HG03565 (cell line): ENCODE measurements around the gene DNAJB2.
A peak's percentile ranks its signal among the peaks of the same experiment; 100 is the strongest.

ENCODE experiments used
- ATAC-seq: cut with Tn5 transposase; IDR thresholded peaks from one replicate; pipeline ENCODE4 v1.9.1; 2021; ENCODE audit warnings: mild to moderate bottlenecking, moderate library complexity; ENCODE audit not compliant: unreplicated experiment

Gene DNAJB2

DNA sequence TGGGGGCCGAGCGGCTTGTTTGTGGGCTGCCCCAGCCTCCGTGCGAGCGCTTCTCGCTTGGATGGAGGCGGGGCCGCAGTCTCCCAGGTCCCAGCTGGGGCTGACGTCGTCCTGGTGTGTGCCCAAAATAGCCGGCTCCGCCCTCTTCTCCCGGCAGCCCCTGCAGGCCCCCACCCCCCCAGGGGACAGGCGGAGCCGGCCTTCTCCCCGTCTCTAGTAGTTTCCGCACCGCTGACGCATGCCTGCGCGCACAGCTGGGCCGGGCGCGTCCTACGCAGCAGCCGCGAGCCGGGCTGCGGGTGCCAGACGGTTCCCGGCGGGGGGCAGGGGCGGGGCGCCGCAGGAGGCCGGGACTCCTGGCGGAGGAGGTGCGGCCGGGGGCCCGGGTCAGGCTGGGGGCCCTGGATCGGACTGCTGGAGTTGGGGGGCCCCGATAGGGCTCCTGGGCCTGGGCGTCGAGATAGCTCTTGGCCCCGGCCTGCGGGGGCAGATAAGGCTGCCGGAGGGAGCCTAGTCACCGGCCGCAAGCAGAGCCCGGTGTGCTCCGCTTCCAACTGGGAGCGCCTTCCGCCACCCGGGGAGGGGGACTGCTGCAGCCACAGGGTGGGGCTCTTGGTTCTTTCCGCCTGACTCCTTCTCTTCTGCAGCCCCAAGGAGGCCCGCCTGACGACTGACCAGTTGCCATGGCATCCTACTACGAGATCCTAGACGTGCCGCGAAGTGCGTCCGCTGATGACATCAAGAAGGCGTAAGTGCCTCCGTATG is at the start of gene DNAJB2:
TSS of gene DNAJB2 (plus strand) at position 216 of the 765 bp plus-strand sequence. CDS start at position 684, 468 bp downstream.
- ATAC-seq = peak; percentile 82

DNA sequence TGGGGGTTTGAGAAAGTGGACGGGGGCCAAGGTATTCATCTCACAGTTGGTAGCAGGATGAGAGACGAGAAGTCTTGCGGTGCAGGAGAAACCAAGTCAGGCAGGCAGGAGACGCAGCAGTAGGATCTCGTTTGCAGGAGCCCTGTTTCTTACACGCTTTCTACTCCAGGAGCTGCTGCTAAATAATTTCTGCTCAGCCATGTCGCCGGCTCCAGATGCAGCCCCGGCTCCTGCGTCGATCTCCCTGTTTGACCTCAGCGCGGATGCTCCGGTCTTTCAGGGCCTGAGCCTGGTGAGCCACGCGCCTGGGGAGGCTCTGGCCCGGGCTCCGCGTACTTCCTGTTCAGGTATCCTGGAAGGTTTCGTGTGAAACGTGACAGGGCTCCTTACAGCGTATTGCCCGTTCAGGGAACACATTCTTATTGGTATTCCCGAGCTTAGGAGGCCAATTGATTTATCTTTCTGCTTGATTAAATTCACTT is 49.1 kb upstream of the DNAJB2 start:
- ATAC-seq = no peak

DNA sequence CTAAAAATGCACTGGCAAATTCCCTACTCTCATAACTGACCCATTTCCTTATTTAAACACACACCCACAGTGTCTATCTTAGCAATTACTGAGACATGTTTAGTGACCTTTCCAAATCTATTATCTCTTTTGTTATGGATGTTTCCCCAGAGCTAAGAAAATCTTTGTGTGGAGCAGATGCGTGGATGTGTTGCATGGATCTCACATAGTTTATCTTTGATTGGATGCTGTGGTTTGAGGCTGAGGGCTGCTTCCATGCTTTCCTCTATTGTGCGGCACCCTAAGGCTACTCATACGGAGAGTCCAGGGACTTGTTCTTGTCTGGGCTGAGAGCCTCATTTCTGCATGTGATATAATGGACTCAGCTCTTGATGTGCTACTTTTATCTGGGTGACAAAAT is 44.8 kb upstream of the DNAJB2 start:
- ATAC-seq = no peak

DNA sequence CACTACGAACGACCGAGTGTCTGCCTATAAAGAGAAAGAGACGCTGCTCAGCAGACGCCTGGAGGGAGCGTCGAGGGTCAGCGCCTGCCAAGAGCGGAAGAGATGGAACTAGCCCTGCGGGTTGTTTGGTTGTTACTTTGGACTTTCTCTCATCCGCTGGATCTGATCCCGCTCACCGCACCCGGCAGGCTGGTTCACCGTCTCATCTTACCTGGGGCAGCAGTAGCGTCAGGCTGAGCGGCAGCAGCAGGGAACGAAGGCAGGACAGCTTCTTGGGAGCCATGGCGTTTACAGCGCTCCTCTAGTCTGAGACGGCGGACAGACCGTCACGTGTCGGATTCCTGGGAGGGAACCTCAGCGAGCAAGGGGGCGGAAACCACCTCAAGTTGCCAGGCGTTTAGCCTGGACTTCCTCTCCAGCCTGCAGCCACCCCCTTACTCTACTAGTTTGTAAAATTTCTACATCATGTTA is 35.8 kb upstream of the DNAJB2 start:
- ATAC-seq = no peak

DNA sequence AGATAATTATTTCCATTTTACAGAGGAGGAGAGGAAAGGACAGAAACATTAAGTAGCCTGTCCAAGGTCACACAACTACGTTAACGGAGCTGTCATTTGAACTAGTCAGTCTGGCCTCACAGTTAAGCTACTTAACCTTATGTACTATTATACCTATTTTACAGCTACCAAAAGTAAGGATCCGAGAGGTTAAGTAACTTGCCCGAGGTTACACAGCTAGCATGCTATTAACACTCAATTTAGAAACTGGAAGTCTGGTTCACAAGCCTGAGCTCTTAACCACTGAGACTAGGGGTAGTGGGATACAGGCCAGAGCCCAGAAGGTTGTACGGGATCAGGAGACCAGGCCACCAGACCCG is 34.4 kb upstream of the DNAJB2 start:
- ATAC-seq = no peak

DNA sequence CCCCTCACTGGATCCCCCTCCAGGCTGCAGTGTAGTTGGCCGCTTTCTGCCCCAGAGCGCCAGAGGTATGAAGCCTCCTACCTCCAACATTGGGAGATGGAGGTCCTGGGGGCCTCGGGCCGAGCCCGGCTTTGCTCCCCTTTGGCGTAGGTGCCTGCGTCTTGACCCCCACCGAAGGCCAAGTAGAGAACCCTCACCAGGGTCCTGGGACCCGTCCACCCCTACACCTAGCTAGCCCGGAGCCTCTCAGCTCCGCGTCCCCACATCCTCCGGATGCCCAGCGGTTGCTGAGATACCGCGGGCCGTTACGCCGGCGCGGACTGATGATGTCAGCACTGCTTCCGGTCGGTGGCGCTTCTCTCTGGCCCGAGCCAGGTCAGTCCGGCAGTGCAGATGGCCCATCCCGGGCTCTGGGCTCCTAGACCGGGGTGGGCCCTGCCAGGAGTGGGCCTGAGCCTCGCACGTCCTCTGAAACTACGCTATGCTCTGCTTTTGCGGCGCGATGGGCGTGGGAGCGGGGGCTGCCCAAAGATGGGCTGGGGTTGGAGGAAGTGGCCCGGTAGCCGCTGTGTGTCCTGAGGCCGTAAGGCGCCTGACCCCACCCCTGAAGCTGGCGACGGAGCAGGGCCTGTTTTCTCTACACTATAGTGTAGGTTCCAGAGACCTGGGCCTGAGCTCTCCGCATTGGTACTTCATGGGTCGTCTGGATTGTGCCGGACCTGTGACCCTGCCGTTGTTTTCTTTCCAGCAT is 33.8 kb upstream of the DNAJB2 start, which contains the start of the genes GLB1L and STK16:
TSS of gene GLB1L (minus strand) at position 297 of the 751 bp plus-strand sequence. CDS start 1,871 bp downstream, outside the sequence.
TSS of gene STK16 (plus strand) at position 332 of the 751 bp plus-strand sequence. CDS start 521 bp downstream, outside the sequence.
- ATAC-seq = peak; percentile 73

DNA sequence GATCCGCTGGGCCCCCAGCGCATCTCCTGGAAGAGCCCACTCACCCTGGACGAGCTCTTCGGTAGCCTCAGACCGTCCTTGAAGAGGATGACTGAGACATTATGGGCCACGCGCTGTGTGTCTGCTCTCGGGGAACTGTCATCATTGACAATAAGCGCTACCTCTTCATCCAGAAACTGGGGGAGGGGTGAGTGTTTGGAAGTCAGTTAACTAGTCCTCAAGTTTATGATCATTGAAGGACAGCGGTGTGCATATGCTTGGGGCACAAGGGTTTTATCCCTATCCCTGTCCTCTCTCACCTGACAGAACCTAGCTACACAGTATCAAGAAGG is 33.3 kb upstream of the DNAJB2 start:
- ATAC-seq = no peak

DNA sequence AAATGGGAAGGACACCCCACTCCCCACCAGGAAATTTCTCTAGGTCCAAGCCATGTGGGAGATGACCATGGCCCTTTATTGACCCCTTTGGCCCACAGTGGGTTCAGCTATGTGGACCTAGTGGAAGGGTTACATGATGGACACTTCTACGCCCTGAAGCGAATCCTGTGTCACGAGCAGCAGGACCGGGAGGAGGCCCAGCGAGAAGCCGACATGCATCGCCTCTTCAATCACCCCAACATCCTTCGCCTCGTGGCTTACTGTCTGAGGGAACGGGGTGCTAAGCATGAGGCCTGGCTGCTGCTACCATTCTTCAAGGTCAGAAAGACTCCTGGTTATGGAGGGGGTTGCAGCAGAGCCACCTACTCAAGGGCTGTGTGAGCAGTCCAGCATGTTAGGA is 32.6 kb upstream of the DNAJB2 start:
- no peak for ATAC-seq

DNA sequence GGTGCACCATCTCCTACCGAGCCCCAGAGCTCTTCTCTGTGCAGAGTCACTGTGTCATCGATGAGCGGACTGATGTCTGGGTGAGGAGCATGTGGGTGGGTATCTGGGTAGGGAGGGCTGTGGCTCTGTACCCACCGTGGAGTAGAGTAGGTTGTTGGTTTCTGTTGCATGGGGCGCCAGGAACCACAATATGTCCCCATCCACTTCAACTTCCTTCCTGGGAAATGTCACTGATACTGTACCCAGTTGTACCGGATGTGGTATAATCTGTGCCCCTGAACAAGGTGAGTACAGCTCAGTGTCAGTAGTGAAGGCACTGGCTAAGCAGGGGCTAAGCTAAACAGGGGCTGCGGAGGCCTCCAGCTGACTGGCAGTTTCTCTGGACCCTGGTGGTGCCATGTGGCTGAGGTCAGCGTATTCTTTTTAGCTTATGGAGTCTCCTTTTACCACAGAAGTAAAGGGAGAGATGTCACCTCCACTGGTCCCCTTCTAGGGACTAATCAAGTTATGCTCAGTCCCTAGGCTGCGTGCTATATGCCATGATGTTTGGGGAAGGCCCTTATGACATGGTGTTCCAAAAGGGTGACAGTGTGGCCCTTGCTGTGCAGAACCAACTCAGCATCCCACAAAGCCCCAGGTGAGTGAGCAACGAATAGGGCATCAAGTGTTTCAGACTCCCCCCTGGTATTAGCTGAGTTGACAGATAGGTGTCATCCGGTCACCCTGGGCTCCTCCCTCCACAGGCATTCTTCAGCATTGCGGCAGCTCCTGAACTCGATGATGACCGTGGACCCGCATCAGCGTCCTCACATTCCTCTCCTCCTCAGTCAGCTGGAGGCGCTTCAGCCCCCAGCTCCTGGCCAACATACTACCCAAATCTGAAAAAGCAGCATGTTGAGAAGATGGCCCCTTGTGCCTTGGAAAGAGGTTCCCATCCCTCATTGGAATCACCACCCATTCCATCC is 31.2 kb upstream of the DNAJB2 start:
- ATAC-seq = no peak

DNA sequence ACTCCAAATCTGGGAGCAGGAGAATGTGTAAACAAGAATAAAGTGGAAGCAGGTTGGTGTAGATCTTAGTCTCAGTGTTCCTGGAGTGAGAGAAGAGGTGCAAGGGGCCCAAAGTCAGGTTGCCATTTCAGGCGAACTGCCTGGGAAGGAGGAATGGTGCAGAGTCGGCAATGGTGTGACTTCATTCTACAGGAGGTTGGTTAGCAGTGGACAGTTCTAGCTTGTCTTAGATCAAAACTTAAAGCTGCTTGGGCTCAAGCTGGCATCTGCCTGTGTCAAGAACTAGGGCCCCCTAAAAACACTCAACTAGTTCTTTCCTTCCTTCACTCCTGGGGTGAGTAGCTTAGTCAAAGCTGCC is 30.3 kb upstream of the DNAJB2 start:
- ATAC-seq = no peak

DNA sequence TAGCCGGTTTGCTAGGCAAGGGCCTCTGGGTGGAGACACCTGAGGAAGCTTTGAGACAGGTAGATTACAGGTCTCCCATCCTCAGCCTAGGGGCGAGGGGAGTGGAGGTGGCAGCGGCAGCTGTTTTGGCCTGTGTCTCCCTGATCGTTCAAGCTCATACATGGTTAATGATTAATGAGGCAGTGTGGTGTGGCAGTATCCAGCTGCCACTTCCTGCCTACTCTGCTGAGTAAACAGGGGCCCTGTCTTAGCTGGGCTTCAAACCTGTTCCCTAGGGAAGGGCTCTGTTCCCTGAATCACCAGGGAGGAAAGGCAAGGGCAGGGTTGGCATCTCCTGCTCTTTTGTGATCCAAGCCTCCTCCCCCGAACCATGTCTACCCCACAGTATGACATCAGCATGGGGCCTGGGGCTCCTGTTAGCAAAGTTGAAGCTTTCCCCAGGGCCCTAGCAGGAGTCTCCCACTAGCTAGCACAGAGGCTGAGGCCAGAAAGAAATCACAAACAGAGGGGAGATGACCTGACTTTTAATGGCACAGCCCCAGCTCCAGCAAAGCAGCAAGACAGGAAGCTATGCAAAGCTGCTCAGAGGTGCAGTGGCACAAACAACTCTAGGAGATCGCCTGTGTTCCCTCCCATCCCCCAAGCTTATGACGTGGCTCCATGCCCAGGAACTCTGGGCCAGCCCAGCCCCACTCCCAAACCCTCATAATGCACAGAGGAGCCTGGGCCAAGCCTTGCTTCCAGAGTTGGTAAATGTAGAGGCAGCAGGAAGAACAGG is 29.8 kb upstream of the DNAJB2 start:
- ATAC-seq = no peak

DNA sequence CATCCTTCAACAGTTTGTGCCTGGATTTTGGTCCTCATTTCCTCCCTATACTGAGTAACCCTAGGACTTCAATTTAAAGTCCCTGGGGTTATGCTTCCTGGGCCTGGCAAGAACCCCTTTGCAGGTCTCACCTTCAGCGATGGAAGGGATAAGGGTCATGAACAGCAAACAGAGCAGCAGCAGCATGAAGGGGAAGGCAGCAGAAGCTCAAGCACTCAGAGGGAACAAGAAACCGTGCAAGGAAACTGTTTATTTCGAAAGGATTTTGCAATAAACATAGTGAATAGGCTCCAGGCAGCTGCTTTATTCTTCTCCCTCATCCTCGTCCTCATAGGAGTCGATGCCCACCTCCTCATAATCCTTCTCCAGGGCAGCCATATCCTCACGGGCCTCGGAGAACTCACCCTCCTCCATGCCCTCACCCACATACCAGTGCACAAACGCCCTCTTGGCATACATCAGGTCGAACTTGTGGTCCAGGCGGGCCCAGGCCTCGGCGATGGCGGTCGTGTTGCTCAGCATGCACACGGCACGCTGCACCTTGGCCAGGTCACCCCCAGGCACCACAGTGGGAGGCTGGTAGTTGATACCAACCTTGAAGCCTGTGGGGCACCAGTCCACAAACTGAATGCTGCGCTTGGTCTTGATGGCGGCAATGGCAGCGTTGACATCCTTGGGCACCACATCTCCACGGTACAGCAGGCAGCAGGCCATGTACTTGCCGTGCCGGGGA is 29.0 kb upstream of the DNAJB2 start:
- ATAC-seq = no peak

DNA sequence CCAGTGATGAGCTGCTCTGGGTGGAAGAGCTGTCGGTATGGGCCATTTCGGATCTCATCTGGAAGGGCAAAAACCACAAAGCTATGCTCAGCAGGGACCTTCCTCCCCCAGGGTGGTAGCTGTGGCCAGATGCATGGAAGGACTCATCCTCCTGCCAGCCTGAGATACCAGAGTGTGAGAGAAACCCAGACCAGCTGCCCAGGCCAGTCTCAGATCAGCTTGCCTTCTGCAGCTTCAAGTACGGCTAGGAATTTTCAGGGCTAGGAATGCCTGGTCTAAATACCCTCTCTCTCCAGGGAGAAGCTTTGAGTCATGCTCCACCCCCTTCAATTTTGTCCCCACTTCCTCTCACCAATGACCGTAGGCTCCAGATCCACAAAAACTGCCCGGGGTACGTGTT is 27.5 kb upstream of the DNAJB2 start:
- ATAC-seq = no peak

DNA sequence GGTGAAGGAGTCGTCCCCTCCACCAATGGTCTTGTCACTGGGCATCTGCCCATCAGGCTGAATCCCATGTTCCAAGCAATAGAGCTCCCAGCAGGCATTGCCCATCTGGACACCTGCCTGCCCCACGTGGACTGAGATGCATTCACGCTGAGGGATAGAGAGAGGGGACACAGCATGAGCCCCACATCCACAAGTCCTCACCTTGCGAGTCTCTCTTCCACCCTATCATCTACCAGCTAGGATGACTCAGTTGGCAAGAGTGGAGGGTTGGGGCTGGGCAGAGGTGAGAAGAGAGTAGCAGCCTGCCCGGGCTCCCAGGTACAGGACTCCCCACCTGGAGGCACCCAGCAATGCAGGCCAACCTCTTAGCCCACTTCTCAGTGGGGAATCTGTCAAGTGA is 27.1 kb upstream of the DNAJB2 start:
- ATAC-seq = no peak

DNA sequence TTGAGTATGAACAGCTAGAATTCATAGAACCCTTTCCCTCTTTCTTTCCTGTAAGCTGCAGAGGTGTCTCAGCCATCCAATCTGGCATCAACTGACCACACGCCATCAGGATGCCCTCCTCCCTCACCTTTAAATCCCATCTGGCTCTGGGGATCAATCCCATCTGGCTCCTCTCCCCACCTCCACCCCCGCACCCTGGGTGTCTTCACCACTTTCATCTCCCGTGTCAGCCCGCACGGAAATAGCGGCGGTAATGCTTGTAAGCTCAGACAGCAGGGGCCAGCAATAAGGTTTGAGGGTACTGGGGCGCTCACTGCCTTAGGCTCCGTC is 26.6 kb upstream of the DNAJB2 start:
- ATAC-seq = no peak

DNA sequence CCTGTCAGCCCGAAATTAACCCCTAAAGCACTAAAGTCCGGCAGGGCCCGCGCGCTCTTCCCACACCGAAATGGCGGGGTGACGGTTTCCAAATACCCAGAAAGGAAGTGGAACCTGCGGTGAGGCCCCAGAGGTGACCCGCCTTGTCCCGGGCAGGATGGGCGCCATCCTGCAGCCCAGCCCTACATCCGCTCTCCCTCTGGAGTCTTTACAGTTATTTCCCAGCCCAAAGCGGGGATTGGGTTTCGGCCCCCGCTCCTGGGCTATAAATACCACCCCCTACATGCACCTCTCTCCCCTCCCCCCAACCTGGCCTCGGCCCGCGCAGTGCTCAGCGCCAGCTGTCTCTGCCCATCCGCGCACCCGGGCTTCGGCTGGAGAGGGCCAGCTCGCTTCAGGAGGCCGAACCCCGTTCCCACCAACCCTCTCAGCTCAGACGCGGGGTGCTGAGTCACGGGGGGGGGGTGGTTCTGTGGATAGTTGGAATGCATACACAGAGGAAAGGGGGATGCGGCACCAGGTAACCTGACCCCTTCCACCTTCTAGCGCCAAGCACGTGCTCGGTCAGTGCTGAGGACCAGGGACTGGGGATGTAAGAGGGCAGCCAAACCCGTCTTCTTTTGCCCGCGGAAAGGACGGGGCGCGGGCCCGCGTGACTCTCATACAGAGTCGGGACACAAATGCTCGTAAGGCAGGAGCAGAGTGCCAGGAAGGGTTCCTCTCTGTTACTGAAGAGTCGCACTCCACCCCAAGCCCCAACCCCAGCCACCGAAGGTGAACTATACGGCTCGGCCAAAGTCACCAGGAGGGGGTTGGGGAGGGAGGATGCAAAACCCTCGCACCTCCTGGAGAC is 26.0 kb upstream of the DNAJB2 start, which contains the start of gene TUBA4B:
TSS of gene TUBA4B (plus strand) at position 344 of the 853 bp plus-strand sequence. CDS start at position 509, 165 bp downstream.
- ATAC-seq = no peak

DNA sequence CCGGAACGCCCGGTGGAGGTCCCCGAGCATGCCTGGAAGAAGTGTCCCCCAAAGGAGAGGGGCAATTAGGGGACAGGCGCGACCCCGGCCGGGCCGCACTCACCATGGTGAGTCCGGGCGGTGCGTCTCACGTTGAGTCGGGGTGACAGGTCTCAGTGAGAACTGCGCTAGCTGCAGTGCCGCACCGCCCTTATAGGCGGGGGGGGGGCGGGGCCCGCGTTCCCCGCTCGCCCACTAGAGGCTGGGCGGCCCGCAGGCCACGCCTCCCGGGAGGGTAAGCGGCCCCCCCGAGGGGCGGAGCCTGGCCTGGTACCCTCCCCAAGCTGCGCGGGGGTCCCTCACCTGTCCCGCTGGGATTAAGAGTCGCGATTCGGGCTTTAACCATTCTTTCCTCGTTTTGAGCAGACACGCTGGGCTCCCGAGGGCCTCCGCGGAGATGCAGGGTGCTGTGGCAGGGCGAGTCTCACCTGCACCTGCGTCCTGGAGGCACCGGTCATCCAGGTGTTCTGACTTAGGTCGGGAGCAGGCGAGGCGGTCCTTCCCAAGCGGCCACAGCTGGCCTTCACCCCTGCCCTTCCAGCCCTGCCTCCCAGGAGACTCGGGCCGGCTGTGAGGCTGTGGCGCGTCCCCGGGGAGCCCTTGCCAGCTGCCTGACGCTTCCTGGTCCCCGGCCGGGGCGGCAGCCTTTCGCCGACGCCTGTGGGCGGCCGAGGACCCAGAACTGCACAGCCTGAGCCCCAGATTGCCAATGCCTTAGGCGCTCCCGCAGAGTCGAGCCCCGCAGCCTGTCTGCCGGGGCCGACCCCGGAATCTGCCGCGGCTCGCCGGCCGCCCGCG is 25.2 kb upstream of the DNAJB2 start, which contains the start of gene TUBA4A:
TSS of gene TUBA4A (minus strand) at position 166 of the 837 bp plus-strand sequence. CDS start at position 106, 60 bp downstream.
- peak; percentile 38 for ATAC-seq
